ENCODE data around the gene ERBB4.
"Not testable (repeated sequence)": the region's sequence is repeated elsewhere in the genome, so short reads cannot be mapped to it uniquely, and the experiment has no call there.

ERBB4 gene

GRCh38 chr2:212288308-212288707 lies 250.3 kb downstream of the ERBB4 start:
- no peak for DNase-seq

DNA sequence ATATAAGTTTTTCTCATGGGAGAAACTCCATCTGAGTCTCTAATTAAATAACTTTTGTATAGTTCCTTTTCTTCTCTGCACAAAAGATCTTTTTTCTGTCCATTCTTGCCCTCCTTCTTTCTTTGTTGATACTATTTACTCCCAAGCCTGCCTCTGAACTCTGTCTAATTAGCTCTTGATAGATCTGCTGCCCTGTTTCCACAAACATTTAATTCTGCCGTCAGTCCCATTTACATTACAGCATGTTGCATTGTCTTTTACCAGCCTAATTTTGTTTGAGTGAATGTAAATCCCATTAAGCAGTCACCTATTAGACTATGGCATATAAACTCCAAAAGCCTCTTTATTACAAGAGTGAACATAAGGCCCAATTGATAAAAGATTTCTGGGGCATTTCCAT lies 254.4 kb downstream of the ERBB4 start:
- DNase-seq, result no peak

- DNase-seq, result no peak
These were observed 255.8 kb downstream of the ERBB4 start for GRCh38 chr2:212282671-212283261.

GRCh38 chr2:212276813-212277212 lies 261.8 kb downstream of the ERBB4 start:
- DNase-seq, result no peak

GRCh38 chr2:212274215-212274614 lies 264.4 kb downstream of the ERBB4 start:
- no peak for DNase-seq

DNA sequence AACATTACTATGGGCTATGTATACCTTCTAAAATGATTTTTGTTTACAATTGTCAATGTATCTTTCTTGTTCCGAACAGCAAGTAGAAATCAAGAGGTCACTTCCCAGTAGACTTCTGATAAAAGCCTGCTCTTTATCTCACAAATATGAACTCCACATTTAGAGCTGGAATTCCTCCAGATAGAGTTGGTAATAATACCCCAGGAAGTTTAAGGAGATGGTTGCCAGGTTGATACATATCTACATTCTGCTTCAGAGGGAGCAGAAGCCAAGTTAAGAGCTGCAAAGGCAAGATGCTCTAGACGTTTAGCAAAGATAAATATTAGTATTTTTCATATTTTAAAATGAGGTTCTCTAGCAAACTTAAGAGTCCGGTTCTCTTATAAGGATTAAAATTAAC lies 267.0 kb downstream of the ERBB4 start:
- no peak for DNase-seq

GRCh38 chr2:212269005-212269404 lies 269.6 kb downstream of the ERBB4 start:
- DNase-seq, result no peak

DNA sequence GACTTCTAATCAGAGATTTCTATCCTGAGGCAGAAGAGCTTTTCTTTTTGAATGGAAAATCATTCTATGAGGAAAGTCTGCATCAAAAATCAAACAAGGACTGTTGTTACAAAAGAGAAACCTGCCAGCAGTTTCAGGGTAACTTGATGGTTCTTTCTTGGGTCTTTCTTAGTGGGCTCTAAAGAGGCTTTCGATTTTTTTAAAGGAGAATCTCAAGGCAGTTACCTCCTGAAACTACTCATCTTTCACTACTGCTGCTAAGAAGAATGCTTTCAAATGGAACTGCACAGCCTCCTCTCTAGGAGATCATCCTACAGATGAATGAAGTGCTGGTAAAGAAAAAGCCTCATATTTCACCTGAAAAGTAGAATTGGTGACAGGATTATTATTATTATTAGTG lies 272.3 kb downstream of the ERBB4 start:
- DNase-seq, result no peak

GRCh38 chr2:212265777-212266176 lies 272.8 kb downstream of the ERBB4 start:
- no peak for DNase-seq

DNA sequence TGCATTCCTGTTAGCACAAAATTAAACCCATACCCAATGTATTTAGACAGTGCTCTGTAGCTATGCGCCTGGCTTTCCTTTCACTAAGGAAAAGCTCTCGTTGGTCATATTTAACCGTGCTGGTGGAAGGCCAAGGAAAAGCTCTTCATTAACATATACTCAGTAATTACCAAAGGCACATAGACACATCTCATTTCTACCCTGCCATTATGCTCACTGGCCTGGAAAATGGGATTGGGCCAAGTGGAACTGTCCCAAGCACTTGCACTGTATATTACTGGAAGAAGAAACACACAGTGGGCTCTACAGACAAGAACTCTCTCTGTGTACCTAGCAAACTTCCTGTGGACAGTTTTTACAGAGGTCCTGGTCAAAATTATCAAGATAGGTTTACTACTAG lies 274.4 kb downstream of the ERBB4 start:
- DNase-seq, result no peak

DNA sequence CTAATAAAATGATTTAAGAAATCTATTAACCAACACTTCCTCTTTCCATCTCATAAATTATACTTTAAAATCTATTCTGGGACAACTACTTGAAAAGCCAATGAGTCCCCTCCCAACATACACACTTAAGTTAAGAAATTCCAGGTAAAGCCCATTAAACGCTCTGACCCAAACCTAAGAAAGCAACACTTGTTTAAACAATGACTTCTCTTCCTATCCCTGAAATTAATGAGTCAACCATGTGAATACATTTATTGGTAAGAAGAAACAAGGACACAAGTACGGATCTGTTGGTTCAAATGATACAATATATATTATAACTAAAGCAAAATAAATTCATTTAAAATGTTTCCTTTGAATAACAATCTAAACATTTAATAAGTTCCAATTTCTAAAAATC lies 279.4 kb downstream of the ERBB4 start:
- DNase-seq, result no peak

DNA sequence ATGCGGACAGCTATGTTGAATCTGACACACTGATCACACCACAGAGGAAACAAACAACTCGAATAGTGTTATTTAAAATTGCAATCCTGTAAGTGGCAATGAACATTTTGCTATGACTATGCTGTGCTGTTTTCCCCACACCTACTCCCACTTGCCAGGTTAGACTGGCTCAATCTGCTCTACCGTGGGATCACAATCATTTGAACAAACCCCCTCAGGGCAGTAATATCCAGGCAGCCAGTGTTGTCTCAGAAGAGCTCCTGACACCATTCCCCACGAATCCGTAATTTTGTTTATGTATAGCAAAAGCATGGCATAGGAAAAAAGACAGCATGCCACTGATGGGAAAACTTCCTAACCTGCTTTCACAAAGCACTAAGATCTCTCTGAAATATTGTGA lies 284.3 kb downstream of the ERBB4 start:
- DNase-seq, result no peak

GRCh38 chr2:212249451-212249850 lies 289.2 kb downstream of the ERBB4 start:
- no peak for DNase-seq

- DNase-seq, result no peak
These were observed 292.7 kb downstream of the ERBB4 start for GRCh38 chr2:212245880-212246279.

DNA sequence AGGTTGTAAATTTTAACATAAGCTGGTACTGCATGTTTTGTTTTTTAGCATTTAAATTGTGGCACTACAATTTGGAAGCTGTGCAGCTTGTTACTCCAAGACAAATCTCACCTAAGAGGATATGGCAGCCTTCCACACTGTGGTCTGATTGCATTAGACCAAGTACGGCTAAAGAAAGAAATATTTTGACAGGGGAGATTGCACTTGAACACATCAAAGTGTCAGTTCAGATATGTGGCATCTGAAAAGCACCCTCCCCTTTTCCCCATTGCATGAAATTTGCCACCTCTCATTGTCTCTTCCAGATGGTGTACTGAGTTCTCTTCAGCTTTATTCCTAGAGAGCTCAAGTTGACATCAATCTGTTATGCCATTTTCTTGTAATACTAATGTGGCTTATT lies 295.9 kb downstream of the ERBB4 start:
- DNase-seq, result no peak

DNA sequence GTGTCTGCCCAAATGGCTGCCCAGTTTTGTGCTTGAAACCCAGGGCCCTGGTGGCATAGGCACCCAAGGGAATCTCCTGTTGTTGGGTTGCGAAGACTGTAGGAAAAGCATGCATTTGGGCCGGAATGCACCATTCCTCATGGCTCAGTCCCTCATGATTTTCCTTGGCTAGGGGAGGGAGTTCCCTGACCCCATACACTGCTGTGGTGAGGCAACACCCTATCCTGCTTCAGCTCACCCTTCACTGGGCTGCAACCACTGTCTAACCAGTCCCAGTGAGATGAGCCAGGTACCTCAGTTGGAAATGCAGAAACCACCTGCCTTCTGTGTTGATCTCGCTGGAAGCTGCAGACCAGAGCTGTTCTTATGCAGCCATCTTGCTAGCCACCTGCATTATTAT lies 300.4 kb downstream of the ERBB4 start:
- DNase-seq, result not testable (repeated sequence)

GRCh38 chr2:212237350-212238095 lies 301.1 kb downstream of the ERBB4 start:
- DNase-seq, result no peak

GRCh38 chr2:212228743-212229171 lies 309.8 kb downstream of the ERBB4 start:
- no peak for DNase-seq

DNA sequence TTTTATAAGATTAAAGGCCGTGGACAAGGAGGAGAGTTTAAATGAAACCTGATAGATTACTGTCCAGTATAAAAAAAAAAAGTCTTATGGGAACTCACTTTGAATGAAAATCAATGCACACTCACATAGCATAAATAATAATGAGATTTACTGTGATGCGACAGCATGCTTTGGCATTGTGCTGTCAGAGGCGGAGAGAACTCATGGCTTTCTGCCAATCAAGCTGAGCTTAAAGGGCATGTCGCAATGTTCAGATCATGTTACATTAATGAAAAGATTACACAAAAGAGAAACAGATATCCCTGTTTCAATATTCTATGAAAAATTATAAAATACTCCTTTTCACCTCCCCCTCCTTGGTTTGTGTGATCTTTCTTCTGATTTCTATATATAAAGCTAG lies 310.8 kb downstream of the ERBB4 start:
- no peak for DNase-seq

GRCh38 chr2:212226114-212226513 lies 312.5 kb downstream of the ERBB4 start:
- DNase-seq, result no peak

- DNase-seq, result no peak
These were observed 314.9 kb downstream of the ERBB4 start for GRCh38 chr2:212223696-212224095.

GRCh38 chr2:212213191-212213590 lies 325.4 kb downstream of the ERBB4 start:
- no peak for DNase-seq

- DNase-seq, result no peak
These were observed 330.1 kb downstream of the ERBB4 start for GRCh38 chr2:212208467-212208866.

DNA sequence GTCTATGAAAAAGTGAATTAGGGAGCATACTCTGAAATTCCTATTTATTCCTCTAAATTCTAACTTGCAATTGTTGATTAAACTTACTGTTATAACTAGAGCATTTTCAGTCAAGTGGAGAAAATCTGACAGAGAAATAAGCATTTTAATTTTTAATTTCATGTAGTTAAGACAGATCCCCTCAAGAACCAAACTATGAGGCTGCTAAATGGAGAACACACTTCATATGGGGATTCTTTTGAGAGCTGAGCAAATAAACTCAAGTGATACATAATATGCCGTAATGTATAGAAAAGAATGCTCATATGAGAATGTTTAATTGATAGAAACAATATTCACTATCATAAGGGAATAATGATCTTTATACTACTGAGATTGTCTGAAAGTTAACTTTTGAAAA lies 340.8 kb downstream of the ERBB4 start:
- no peak for DNase-seq

GRCh38 chr2:212195626-212196025 lies 343.0 kb downstream of the ERBB4 start:
- DNase-seq, result no peak

Measured in left hindlimb (tissue), 1 donor.